SK-N-SH treated with all-trans-retinoic acid at 6 μM for 48 hours (cell line): ENCODE measurements around the gene MRPS18A.

Experiments
- ATAC-seq: fragments of 200-7000 bp; cut with Tn5 transposase; 3 replicates; pipeline ENCODE4 v1.9.1; 2020; ENCODE audit warnings: mild to moderate bottlenecking, moderate library complexity
- BACH2 ChIP-seq: fragments of 250-450 bp; sonication (Bioruptor Pico); IDR thresholded peaks from 2 replicates; pipeline ENCODE4 v1.9.0; 2021; ENCODE audit warnings: mild to moderate bottlenecking, borderline replicate concordance
- CREB5 ChIP-seq: fragments of 250-450 bp; sonication (Bioruptor Pico); IDR thresholded peaks from 2 replicates; pipeline ENCODE4 v1.5.1; 2020; ENCODE audit warnings: low read depth, mild to moderate bottlenecking, moderate library complexity
- CSDC2 ChIP-seq: fragments of 250-450 bp; sonication (Bioruptor Pico); IDR thresholded peaks from 2 replicates; pipeline ENCODE4 v1.5.0; 2020; ENCODE audit warnings: mild to moderate bottlenecking, moderate library complexity
- ESRRG ChIP-seq: fragments of 250-450 bp; sonication (Bioruptor Pico); IDR thresholded peaks from 2 replicates; pipeline ENCODE4 v1.6.1; 2021; ENCODE audit warnings: mild to moderate bottlenecking
- GLIS3 ChIP-seq: fragments of 250-450 bp; sonication (Bioruptor Pico); IDR thresholded peaks from 2 replicates; pipeline ENCODE4 v1.5.0; 2020; ENCODE audit warnings: mild to moderate bottlenecking, moderate library complexity
- OSR1 ChIP-seq: fragments of 250-450 bp; sonication (Bioruptor Pico); IDR thresholded peaks from 2 replicates; pipeline ENCODE4 v1.8.0; 2022; ENCODE audit warnings: moderate library complexity, mild to moderate bottlenecking, inconsistent platforms
- POU6F1 ChIP-seq: fragments of 250-450 bp; sonication (Bioruptor Pico); IDR thresholded peaks from 2 replicates; pipeline ENCODE4 v1.8.0; 2021; ENCODE audit warnings: low read depth, mild to moderate bottlenecking, moderate library complexity, borderline replicate concordance
- PPARA ChIP-seq: fragments of 250-450 bp; sonication (Bioruptor Pico); IDR thresholded peaks from 2 replicates; pipeline ENCODE4 v1.5.0; 2020; ENCODE audit warnings: mild to moderate bottlenecking, borderline replicate concordance
- RARB ChIP-seq: fragments of 250-450 bp; sonication (Bioruptor Pico); IDR thresholded peaks from 2 replicates; pipeline ENCODE4 v1.8.0; 2021; ENCODE audit warnings: mild to moderate bottlenecking, moderate library complexity
- TCF4 ChIP-seq: fragments of 250-450 bp; sonication (Bioruptor Pico); IDR thresholded peaks from 2 replicates; pipeline ENCODE4 v1.8.0; 2021; ENCODE audit warnings: mild to moderate bottlenecking, moderate library complexity, borderline replicate concordance
- TOX ChIP-seq: fragments of 250-450 bp; sonication (Bioruptor Pico); IDR thresholded peaks from 2 replicates; pipeline ENCODE4 v1.8.0; 2021; ENCODE audit warnings: mild to moderate bottlenecking, moderate library complexity, borderline replicate concordance
- TSHZ2 ChIP-seq: fragments of 250-450 bp; sonication (Bioruptor Pico); IDR thresholded peaks from 2 replicates; pipeline ENCODE4 v1.5.0; 2020; ENCODE audit warnings: mild to moderate bottlenecking, moderate library complexity
- ZC3H10 ChIP-seq: fragments of 250-450 bp; sonication (Bioruptor Pico); IDR thresholded peaks from 2 replicates; pipeline ENCODE4 v1.5.1; 2021; ENCODE audit warnings: mild to moderate bottlenecking, moderate library complexity
- ZFP3 ChIP-seq: fragments of 250-450 bp; sonication (Bioruptor Pico); IDR thresholded peaks from 2 replicates; pipeline ENCODE4 v1.5.0; 2020; ENCODE audit warnings: mild to moderate bottlenecking, moderate library complexity
- ZFP30 ChIP-seq: fragments of 450-650 bp; formaldehyde crosslinking; IDR thresholded peaks from 2 replicates; pipeline ENCODE4 v1.5.0; 2022; ENCODE audit warnings: mild to moderate bottlenecking, moderate library complexity
- ZNF565 ChIP-seq: fragments of 450-650 bp; formaldehyde crosslinking; conservative IDR thresholded peaks from 2 replicates; pipeline ENCODE4 v1.5.0; 2020; ENCODE audit warnings: low read depth, mild to moderate bottlenecking, moderate library complexity
- ZNF70 ChIP-seq: fragments of 450-650 bp; formaldehyde crosslinking; IDR thresholded peaks from 2 replicates; pipeline ENCODE4 v1.5.0; 2020; ENCODE audit warnings: mild to moderate bottlenecking, moderate library complexity
- ZNF8 ChIP-seq: fragments of 450-650 bp; formaldehyde crosslinking; IDR thresholded peaks from 2 replicates; pipeline ENCODE4 v1.5.0; 2020; ENCODE audit warnings: mild to moderate bottlenecking, moderate library complexity
- TF ChIP-seq, protein P1 (sequence below): fragments of 250-450 bp; sonication (Bioruptor Pico); IDR thresholded peaks from 2 replicates; pipeline ENCODE4 v1.8.0; 2020; ENCODE audit warnings: mild to moderate bottlenecking, moderate library complexity, borderline replicate concordance

Gene MRPS18A

GRCh38 chr6:43719511-43719910, 31.9 kb upstream of the MRPS18A start:
- no peak for ATAC-seq
- no peak for TF ChIP-seq TSHZ2 (CRISPR knock-in tag)
- TF ChIP-seq ZNF8 (CRISPR knock-in tag), result no peak
- TF ChIP-seq ESRRG (CRISPR knock-in tag), result no peak
- no peak for TF ChIP-seq BACH2 (CRISPR knock-in tag)

DNA sequence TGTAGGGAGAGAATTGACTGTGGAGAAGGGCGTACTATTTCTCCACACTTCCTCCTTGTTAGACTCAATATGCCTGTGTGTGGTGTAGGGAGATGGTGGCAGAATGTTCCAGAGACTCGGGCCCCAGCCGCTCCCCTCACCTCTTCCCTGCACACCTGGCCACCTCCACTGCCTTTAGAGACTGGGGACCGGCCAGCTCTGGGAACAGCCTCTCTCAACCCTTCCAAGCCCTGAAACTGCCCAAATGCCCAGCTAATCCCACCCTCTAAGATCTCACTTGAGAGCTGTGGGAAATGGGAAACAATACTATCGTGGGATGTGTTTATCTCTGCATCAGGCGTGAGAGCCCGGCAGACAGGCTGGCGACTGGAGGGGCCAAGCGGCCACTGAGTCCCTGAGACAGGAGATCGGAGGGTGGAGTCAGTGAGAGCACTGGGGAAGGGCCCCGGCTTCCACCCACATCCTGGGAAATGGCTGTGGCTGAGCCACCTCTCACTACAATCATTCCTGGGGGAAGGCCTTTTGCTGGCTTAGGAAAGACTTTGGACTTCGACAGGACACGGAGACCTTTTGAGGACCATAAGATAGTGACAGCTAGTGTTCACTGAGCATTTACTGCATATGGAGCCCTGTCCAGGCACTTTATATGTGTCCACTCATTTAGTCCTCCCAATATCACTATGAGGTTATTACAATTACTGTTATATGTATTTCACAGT, 31.0 kb upstream of the MRPS18A start:
- no peak for ATAC-seq
- TF ChIP-seq ZNF70 (CRISPR knock-in tag) (no peak), BACH2 (CRISPR knock-in tag) (no peak), OSR1 (no peak)
- TF ChIP-seq, protein P1, sequence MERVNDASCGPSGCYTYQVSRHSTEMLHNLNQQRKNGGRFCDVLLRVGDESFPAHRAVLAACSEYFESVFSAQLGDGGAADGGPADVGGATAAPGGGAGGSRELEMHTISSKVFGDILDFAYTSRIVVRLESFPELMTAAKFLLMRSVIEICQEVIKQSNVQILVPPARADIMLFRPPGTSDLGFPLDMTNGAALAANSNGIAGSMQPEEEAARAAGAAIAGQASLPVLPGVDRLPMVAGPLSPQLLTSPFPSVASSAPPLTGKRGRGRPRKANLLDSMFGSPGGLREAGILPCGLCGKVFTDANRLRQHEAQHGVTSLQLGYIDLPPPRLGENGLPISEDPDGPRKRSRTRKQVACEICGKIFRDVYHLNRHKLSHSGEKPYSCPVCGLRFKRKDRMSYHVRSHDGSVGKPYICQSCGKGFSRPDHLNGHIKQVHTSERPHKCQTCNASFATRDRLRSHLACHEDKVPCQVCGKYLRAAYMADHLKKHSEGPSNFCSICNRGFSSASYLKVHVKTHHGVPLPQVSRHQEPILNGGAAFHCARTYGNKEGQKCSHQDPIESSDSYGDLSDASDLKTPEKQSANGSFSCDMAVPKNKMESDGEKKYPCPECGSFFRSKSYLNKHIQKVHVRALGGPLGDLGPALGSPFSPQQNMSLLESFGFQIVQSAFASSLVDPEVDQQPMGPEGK (CRISPR knock-in tag), result no peak

GRCh38 chr6:43717822-43718221, 30.2 kb upstream of the MRPS18A start:
- no peak for TF ChIP-seq ZNF8 (CRISPR knock-in tag)
- no peak for TF ChIP-seq TOX (CRISPR knock-in tag)
- TF ChIP-seq PPARA (CRISPR knock-in tag), result no peak
- TF ChIP-seq OSR1, result no peak
- TF ChIP-seq ZC3H10 (CRISPR knock-in tag), result no peak
- TF ChIP-seq, protein P1 (CRISPR knock-in tag), result no peak
- TF ChIP-seq RARB (CRISPR knock-in tag), result no peak
- no peak for TF ChIP-seq CREB5 (CRISPR knock-in tag)
- no peak for TF ChIP-seq ESRRG (CRISPR knock-in tag)
- no peak for TF ChIP-seq TSHZ2 (CRISPR knock-in tag)
- TF ChIP-seq ZFP3, result no peak
- TF ChIP-seq ZFP30 (CRISPR knock-in tag), result no peak
- TF ChIP-seq CSDC2 (CRISPR knock-in tag), result no peak
- TF ChIP-seq GLIS3 (CRISPR knock-in tag), result no peak
- no peak for TF ChIP-seq TCF4 (CRISPR knock-in tag)
- TF ChIP-seq POU6F1 (CRISPR knock-in tag), result no peak
- TF ChIP-seq ZNF565 (CRISPR knock-in tag), result no peak
- no peak for ATAC-seq
